ENCODE data around the gene DDX1. TPM values are rescaled to one million over a fixed set of nuclear protein-coding genes. Genes with fewer than 3 reads are reported as not detected.

The DDX1 gene
- total RNA-seq, 4 donors from 2014 or later: 40.0 to 90.0 (median 52.4) TPM

GRCh38 chr2:15674637-15675455 is 83.2 kb downstream of the DDX1 start:
- H3K27ac ChIP-seq: no peak overlapping the region
- no peak overlapping the region for H3K4me3 ChIP-seq
- H3K4me1 ChIP-seq: peaks cover 0 to 14% (median 0%) of the 10 kb centered on the region in 4 donors
- TF ChIP-seq POLR2A (IDR thresholded peaks at IDR 0.05) (no peak), CTCF (IDR thresholded peaks at IDR 0.05) (no peak)
- no peaks in the 10 kb centered on the region for H3K9me3 ChIP-seq
- no peaks in the 10 kb centered on the region for H3K36me3 ChIP-seq
- no peaks in the 10 kb centered on the region for H3K27me3 ChIP-seq
- DNase-seq: no peak

GRCh38 chr2:15675456-15676195 is 84.0 kb downstream of the DDX1 start:
- Histone ChIP-seq H3K36me3 (no peaks in the 10 kb centered on the region), H3K4me3 (no peak overlapping the region), H3K27me3 (no peaks in the 10 kb centered on the region), H3K9me3 (no peaks in the 10 kb centered on the region), H3K27ac (no peak overlapping the region), H3K4me1 (peaks cover 0 to 14% (median 0%) of the 10 kb centered on the region in 4 donors)
- no peak for TF ChIP-seq POLR2A (IDR thresholded peaks at IDR 0.05)
- no peak for TF ChIP-seq CTCF (IDR thresholded peaks at IDR 0.05)
- no peak for DNase-seq

- no peaks in the 10 kb centered on the region for H3K9me3 ChIP-seq
- H3K4me3 ChIP-seq: no peak overlapping the region
- no peak overlapping the region for H3K27ac ChIP-seq
- peaks cover 0 to 14% (median 0%) of the 10 kb centered on the region in 4 donors for H3K4me1 ChIP-seq
- H3K36me3 ChIP-seq: no peaks in the 10 kb centered on the region
- DNase-seq: no peak
- no peaks in the 10 kb centered on the region for H3K27me3 ChIP-seq
- TF ChIP-seq POLR2A (IDR thresholded peaks at IDR 0.05): no peak
- TF ChIP-seq CTCF (IDR thresholded peaks at IDR 0.05): no peak
Observed at GRCh38 chr2:15677141-15677843, 85.6 kb downstream of the DDX1 start.

GRCh38 chr2:15678346-15678745 is 86.7 kb downstream of the DDX1 start:
- no peak for TF ChIP-seq CTCF (IDR thresholded peaks at IDR 0.05)
- no peak for TF ChIP-seq POLR2A (IDR thresholded peaks at IDR 0.05)
- Histone ChIP-seq H3K27me3 (no peaks in the 10 kb centered on the region), H3K4me1 (peaks cover 0 to 14% (median 0%) of the 10 kb centered on the region in 4 donors), H3K36me3 (no peaks in the 10 kb centered on the region), H3K27ac (no peak overlapping the region), H3K9me3 (no peaks in the 10 kb centered on the region), H3K4me3 (no peak overlapping the region)
- no peak for DNase-seq

GRCh38 chr2:15678909-15679308 is 87.2 kb downstream of the DDX1 start:
- Histone ChIP-seq H3K4me3 (no peak overlapping the region), H3K27ac (no peak overlapping the region), H3K9me3 (no peaks in the 10 kb centered on the region), H3K36me3 (no peaks in the 10 kb centered on the region), H3K4me1 (peaks cover 0 to 12% (median 0%) of the 10 kb centered on the region in 4 donors), H3K27me3 (no peaks in the 10 kb centered on the region)
- DNase-seq: no peak
- no peak for TF ChIP-seq POLR2A (IDR thresholded peaks at IDR 0.05)
- TF ChIP-seq CTCF (IDR thresholded peaks at IDR 0.05): no peak
